ENCODE data around the gene FGF18.

Gene FGF18

GRCh38 chr5:171475596-171475995 lies 56.1 kb downstream of the FGF18 start:
- TF ChIP-seq, protein P1, sequence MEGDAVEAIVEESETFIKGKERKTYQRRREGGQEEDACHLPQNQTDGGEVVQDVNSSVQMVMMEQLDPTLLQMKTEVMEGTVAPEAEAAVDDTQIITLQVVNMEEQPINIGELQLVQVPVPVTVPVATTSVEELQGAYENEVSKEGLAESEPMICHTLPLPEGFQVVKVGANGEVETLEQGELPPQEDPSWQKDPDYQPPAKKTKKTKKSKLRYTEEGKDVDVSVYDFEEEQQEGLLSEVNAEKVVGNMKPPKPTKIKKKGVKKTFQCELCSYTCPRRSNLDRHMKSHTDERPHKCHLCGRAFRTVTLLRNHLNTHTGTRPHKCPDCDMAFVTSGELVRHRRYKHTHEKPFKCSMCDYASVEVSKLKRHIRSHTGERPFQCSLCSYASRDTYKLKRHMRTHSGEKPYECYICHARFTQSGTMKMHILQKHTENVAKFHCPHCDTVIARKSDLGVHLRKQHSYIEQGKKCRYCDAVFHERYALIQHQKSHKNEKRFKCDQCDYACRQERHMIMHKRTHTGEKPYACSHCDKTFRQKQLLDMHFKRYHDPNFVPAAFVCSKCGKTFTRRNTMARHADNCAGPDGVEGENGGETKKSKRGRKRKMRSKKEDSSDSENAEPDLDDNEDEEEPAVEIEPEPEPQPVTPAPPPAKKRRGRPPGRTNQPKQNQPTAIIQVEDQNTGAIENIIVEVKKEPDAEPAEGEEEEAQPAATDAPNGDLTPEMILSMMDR (conservative IDR thresholded peaks at IDR 0.05; ENCODE audit: low read depth, low read length), result no peak
- H3K4me3 ChIP-seq (ENCODE audit: low read length), result no peak overlapping the region
- no peak for DNase-seq (ENCODE audit: low read depth)

GRCh38 chr5:171476701-171477100 lies 57.3 kb downstream of the FGF18 start:
- H3K4me3 ChIP-seq (ENCODE audit: low read length), result no peak overlapping the region
- TF ChIP-seq, protein P1 (conservative IDR thresholded peaks at IDR 0.05; ENCODE audit: low read depth, low read length), result no peak
- DNase-seq (ENCODE audit: low read depth), result no peak

DNA sequence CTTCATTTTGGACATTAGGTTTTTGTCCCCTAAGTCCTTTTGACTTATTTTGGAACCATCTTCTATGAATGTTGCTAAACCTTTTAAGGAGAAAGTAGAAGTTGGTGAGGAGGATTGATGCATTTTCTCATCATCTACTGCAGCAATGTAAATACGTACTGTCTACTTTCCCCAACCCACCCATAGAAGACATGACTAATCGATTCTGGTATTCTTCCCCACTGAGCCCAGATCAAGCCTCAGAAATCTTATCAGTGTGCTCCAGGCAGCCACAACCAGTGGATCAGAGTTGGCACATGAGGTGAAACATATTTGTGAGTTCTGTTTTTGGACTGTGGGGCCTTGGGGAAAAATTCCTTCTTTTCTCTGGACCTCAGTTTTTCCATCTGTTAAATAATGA lies 57.7 kb downstream of the FGF18 start:
- no peak for DNase-seq (ENCODE audit: low read depth)
- no peak overlapping the region for H3K4me3 ChIP-seq (ENCODE audit: low read length)
- TF ChIP-seq, protein P1 (conservative IDR thresholded peaks at IDR 0.05; ENCODE audit: low read depth, low read length), result no peak

- no peak for DNase-seq (ENCODE audit: low read depth)
- TF ChIP-seq, protein P1 (conservative IDR thresholded peaks at IDR 0.05; ENCODE audit: low read depth, low read length), result no peak
- no peak overlapping the region for H3K4me3 ChIP-seq (ENCODE audit: low read length)
Measured at GRCh38 chr5:171477666-171478065, 58.2 kb downstream of the FGF18 start.

GRCh38 chr5:171478946-171479775 lies 59.7 kb downstream of the FGF18 start:
- H3K4me3 ChIP-seq (ENCODE audit: low read length), result no peak overlapping the region
- no peak for DNase-seq (ENCODE audit: low read depth)
- TF ChIP-seq, protein P1 (conservative IDR thresholded peaks at IDR 0.05; ENCODE audit: low read depth, low read length), result no peak

GRCh38 chr5:171479776-171480125 lies 60.3 kb downstream of the FGF18 start:
- TF ChIP-seq, protein P1 (conservative IDR thresholded peaks at IDR 0.05; ENCODE audit: low read depth, low read length), result no peak
- H3K4me3 ChIP-seq (ENCODE audit: low read length), result no peak overlapping the region
- no peak for DNase-seq (ENCODE audit: low read depth)

GRCh38 chr5:171480239-171480638 lies 60.8 kb downstream of the FGF18 start:
- no peak for DNase-seq (ENCODE audit: low read depth)
- TF ChIP-seq, protein P1 (conservative IDR thresholded peaks at IDR 0.05; ENCODE audit: low read depth, low read length), result no peak
- no peak overlapping the region for H3K4me3 ChIP-seq (ENCODE audit: low read length)

All from retinal pigment epithelial cell (primary cell).